Neural cell (in vitro differentiated cells): ENCODE results near the gene XRN1. TPM values are rescaled to one million over a fixed set of nuclear protein-coding genes. Genes with fewer than 3 reads are reported as not detected.
A peak's percentile ranks its signal among the peaks of the same experiment; 100 is the strongest.
"Not testable (repeated sequence)": the region's sequence is repeated elsewhere in the genome, so short reads cannot be mapped to it uniquely, and the experiment has no call there.

Source experiments
- H2AFZ ChIP-seq: fragments of 200-600, 300-800 bp; sonication (generic), shearing (Covaris generic); 2 replicates; pipeline ENCODE4 v1.6.0; 2014; ENCODE audit warnings: low read depth, mild to moderate bottlenecking, antibody characterized with exemption, low read length, moderate library complexity
- H3F3A ChIP-seq: fragments of 200-600 bp; shearing (Covaris generic); 2 replicates; pipeline ENCODE4 v1.6.1; 2016; ENCODE audit warnings: mild to moderate bottlenecking, moderate library complexity, mixed read lengths, antibody characterized with exemption, low read length; ENCODE audit not compliant: insufficient read depth, poor library complexity, severe bottlenecking
- H3K27ac ChIP-seq: fragments of 200-600, 300-800 bp; sonication (generic), shearing (Covaris generic); 2 replicates; pipeline ENCODE4 v1.5.1; 2014; ENCODE audit warnings: mild to moderate bottlenecking, low read length, moderate library complexity
- H3K27me3 ChIP-seq: fragments of 300-800, 200-600 bp; sonication (generic), shearing (Covaris generic); 2 replicates; pipeline ENCODE4 v1.6.0; 2014; ENCODE audit warnings: mild to moderate bottlenecking, low read depth, low read length, moderate library complexity; ENCODE audit not compliant: insufficient read depth
- H3K36me3 ChIP-seq: fragments of 300-800, 200-600 bp; sonication (generic), shearing (Covaris generic); 2 replicates; pipeline ENCODE4 v1.5.1; 2014; ENCODE audit warnings: mild to moderate bottlenecking, antibody characterized with exemption, low read length, moderate library complexity; ENCODE audit not compliant: insufficient read depth
- H3K4me2 ChIP-seq: fragments of 300-800, 200-600 bp; sonication (generic), shearing (Covaris generic); 2 replicates; pipeline ENCODE4 v1.6.0; 2014; ENCODE audit warnings: mild to moderate bottlenecking, low read length
- H3K4me3 ChIP-seq: fragments of 300-800, 200-600 bp; sonication (generic), shearing (Covaris generic); 2 replicates; pipeline ENCODE4 v1.5.1; 2014; ENCODE audit warnings: mild to moderate bottlenecking, low read length, moderate library complexity
- H3K79me2 ChIP-seq: fragments of 200-600 bp; shearing (Covaris generic); replicated peaks from 2 replicates; pipeline ENCODE4 v1.6.0; 2014; ENCODE audit warnings: mild to moderate bottlenecking, low read length, moderate library complexity; ENCODE audit not compliant: insufficient read depth
- H3K9ac ChIP-seq: fragments of 300-800, 200-600 bp; sonication (generic), shearing (Covaris generic); 2 replicates; pipeline ENCODE4 v1.6.1; 2016; ENCODE audit warnings: mild to moderate bottlenecking, low read length, mixed read lengths
- H3K9me2 ChIP-seq: fragments of 200-600 bp; shearing (Covaris generic); 2 replicates; pipeline ENCODE4 v1.6.1; 2016; ENCODE audit warnings: mild to moderate bottlenecking, low read length, mixed read lengths; ENCODE audit not compliant: insufficient read depth
- H3K9me3 ChIP-seq: fragments of 200-600, 300-800 bp; sonication (generic), shearing (Covaris generic); 2 replicates; pipeline ENCODE4 v1.6.1; 2016; ENCODE audit warnings: mild to moderate bottlenecking, mixed run types, low read length, moderate library complexity, mixed read lengths
- H4K20me1 ChIP-seq: fragments of 200-600 bp; shearing (Covaris generic); 2 replicates; pipeline ENCODE4 v1.6.1; 2016; ENCODE audit warnings: mild to moderate bottlenecking, mixed run types; ENCODE audit not compliant: insufficient read depth
- EP300 ChIP-seq: fragments of 450-650 bp; conservative IDR thresholded peaks from 2 replicates; pipeline ENCODE4 v1.6.1; 2014; ENCODE audit warnings: antibody characterized with exemption, mild to moderate bottlenecking, moderate library complexity; ENCODE audit not compliant: poor library complexity, severe bottlenecking
- EZH2 ChIP-seq: fragments of 200-600, 300-800 bp; shearing (Covaris generic), sonication (generic); IDR thresholded peaks from 2 replicates; pipeline ENCODE4 v1.6.1; 2014; ENCODE audit warnings: antibody characterized with exemption, low read length, borderline replicate concordance, mild to moderate bottlenecking; ENCODE audit not compliant: insufficient read depth, poor library complexity, severe bottlenecking
- MXI1 ChIP-seq: fragments of 450-650 bp; conservative IDR thresholded peaks from 2 replicates; pipeline ENCODE4 v1.6.1; 2014; ENCODE audit warnings: antibody characterized with exemption, mild to moderate bottlenecking; ENCODE audit not compliant: poor library complexity, severe bottlenecking
- POLR2AphosphoS5 ChIP-seq: IDR thresholded peaks from 2 replicates; pipeline ENCODE4 v1.6.1; 2012
- RAD21 ChIP-seq: fragments of 450-650 bp; conservative IDR thresholded peaks from 2 replicates; pipeline ENCODE4 v1.6.1; 2014; ENCODE audit warnings: antibody characterized with exemption, mild to moderate bottlenecking, moderate library complexity
- SMC3 ChIP-seq: fragments of 450-650 bp; conservative IDR thresholded peaks from 2 replicates; pipeline ENCODE4 v1.6.1; 2014; ENCODE audit warnings: antibody characterized with exemption, mild to moderate bottlenecking, moderate library complexity; ENCODE audit not compliant: poor library complexity
- TAF1 ChIP-seq: IDR thresholded peaks from 2 replicates; pipeline ENCODE4 v1.6.1; 2012; ENCODE audit warnings: low read depth
- polyA plus RNA-seq: library from polyadenylated mRNA; depleted of rRNA; stranded (reverse); fragments of >200 nt; gene quantifications from 2 replicates; pipeline ENCODE4 v1.2.3, GENCODE V29; 2014
- TF ChIP-seq, protein P1 (sequence below): fragments of 450-650 bp; IDR thresholded peaks from 2 replicates; pipeline ENCODE4 v1.5.1; 2014; ENCODE audit warnings: antibody characterized with exemption, mild to moderate bottlenecking, moderate library complexity; ENCODE audit not compliant: poor library complexity, severe bottlenecking
- TF ChIP-seq, protein P2 (sequence below): IDR thresholded peaks from 2 replicates; pipeline ENCODE4 v1.6.1; 2012; ENCODE audit warnings: borderline replicate concordance

XRN1 gene
- polyA plus RNA-seq, 1 donor from 2014 or later = 21.1 TPM

DNA sequence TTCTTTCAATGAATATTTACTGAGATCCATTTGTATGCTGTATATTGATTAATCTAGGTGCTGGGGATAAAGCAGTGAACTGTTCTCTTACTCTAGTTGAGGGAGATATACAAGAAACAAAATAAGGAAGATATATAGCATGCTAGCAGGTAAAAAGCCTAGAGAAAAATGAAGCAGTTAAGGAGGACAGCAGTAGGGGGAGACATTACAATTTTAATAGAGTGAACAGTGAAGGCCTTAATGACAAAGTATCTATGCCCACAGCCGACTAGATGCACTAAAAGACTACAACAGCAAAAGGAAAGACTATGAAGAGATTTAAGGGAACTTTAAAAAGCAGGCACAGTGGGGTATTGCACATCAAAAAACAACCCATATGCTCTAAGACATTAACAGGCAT lies 81.4 kb downstream of the XRN1 start:
- no peak overlapping the region for H3K27ac ChIP-seq
- no peak overlapping the region for H2AFZ ChIP-seq
- no peaks in the 10 kb centered on the region for H3K36me3 ChIP-seq
- no peak overlapping the region for H3K4me2 ChIP-seq
- H3K27me3 ChIP-seq = no peaks in the 10 kb centered on the region
- H3K9ac ChIP-seq = no peak overlapping the region
- H3K79me2 ChIP-seq = no peaks in the 10 kb centered on the region
- no peak overlapping the region for H3K4me3 ChIP-seq
- H4K20me1 ChIP-seq = no peaks in the 10 kb centered on the region
- TF ChIP-seq RAD21 (peak; percentile 22), TAF1 (no peak)
- TF ChIP-seq, protein P1, sequence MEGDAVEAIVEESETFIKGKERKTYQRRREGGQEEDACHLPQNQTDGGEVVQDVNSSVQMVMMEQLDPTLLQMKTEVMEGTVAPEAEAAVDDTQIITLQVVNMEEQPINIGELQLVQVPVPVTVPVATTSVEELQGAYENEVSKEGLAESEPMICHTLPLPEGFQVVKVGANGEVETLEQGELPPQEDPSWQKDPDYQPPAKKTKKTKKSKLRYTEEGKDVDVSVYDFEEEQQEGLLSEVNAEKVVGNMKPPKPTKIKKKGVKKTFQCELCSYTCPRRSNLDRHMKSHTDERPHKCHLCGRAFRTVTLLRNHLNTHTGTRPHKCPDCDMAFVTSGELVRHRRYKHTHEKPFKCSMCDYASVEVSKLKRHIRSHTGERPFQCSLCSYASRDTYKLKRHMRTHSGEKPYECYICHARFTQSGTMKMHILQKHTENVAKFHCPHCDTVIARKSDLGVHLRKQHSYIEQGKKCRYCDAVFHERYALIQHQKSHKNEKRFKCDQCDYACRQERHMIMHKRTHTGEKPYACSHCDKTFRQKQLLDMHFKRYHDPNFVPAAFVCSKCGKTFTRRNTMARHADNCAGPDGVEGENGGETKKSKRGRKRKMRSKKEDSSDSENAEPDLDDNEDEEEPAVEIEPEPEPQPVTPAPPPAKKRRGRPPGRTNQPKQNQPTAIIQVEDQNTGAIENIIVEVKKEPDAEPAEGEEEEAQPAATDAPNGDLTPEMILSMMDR = peak; percentile 45
- no peaks in the 10 kb centered on the region for H3K9me2 ChIP-seq
- no peaks in the 10 kb centered on the region for H3K9me3 ChIP-seq
- no peaks in the 10 kb centered on the region for H3F3A ChIP-seq

DNA sequence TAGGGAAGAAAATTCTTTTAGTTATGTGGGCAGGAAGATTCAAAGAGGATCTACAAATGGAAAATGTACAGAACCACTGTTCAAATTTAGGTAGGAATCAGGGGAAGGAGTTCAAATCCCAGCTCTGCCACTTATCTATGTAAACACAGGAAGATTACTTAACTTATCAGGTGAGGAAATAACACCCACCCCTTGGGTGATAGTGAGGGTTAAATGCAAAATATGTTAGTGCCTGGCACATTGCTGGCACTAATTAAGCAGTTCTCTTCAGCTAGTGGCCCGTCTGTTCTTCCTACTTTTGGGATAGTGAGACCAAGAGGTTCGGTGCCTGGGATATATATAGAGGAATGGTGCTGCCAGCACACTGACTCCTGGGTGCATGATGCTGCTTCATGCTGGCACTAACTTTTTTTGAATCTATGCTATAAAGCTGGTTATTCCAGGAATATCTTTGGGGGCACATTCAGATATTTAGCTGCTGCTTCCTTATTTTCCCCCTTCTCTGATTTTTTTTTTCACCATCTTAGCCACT lies 83.8 kb downstream of the XRN1 start:
- TF ChIP-seq EZH2 (no peak), EP300 (no peak), POLR2AphosphoS5 (no peak), MXI1 (no peak), TAF1 (no peak), SMC3 (no peak), RAD21 (no peak)
- TF ChIP-seq, protein P2, sequence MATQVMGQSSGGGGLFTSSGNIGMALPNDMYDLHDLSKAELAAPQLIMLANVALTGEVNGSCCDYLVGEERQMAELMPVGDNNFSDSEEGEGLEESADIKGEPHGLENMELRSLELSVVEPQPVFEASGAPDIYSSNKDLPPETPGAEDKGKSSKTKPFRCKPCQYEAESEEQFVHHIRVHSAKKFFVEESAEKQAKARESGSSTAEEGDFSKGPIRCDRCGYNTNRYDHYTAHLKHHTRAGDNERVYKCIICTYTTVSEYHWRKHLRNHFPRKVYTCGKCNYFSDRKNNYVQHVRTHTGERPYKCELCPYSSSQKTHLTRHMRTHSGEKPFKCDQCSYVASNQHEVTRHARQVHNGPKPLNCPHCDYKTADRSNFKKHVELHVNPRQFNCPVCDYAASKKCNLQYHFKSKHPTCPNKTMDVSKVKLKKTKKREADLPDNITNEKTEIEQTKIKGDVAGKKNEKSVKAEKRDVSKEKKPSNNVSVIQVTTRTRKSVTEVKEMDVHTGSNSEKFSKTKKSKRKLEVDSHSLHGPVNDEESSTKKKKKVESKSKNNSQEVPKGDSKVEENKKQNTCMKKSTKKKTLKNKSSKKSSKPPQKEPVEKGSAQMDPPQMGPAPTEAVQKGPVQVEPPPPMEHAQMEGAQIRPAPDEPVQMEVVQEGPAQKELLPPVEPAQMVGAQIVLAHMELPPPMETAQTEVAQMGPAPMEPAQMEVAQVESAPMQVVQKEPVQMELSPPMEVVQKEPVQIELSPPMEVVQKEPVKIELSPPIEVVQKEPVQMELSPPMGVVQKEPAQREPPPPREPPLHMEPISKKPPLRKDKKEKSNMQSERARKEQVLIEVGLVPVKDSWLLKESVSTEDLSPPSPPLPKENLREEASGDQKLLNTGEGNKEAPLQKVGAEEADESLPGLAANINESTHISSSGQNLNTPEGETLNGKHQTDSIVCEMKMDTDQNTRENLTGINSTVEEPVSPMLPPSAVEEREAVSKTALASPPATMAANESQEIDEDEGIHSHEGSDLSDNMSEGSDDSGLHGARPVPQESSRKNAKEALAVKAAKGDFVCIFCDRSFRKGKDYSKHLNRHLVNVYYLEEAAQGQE = no peak
- TF ChIP-seq, protein P1 = no peak
- Histone ChIP-seq H3K79me2 (no peaks in the 10 kb centered on the region), H3K9me2 (no peaks in the 10 kb centered on the region), H3K9me3 (no peaks in the 10 kb centered on the region), H3K27ac (no peak overlapping the region), H3K9ac (no peak overlapping the region), H2AFZ (no peak overlapping the region), H3K4me3 (no peak overlapping the region), H3K4me2 (no peak overlapping the region), H4K20me1 (no peaks in the 10 kb centered on the region), H3K36me3 (no peaks in the 10 kb centered on the region), H3F3A (no peaks in the 10 kb centered on the region), H3K27me3 (no peaks in the 10 kb centered on the region)

DNA sequence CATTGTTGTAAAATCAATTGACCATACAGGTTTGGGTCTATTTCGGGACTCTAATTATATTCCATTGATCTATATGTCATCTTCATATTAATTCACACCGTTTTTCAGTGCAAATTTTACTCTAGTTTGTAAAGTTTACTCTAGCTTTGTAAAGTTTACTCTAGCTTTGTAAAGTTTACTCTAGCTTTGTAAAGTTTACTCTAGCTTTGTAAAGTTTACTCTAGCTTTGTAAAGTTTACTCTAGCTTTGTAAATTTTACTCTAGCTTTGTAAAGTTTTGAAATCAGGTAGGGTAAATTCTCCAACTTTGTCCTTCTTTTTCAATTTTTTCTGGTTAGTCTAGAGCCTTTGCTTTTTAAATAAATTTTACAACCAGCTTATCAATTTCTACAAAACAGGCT lies 84.4 kb downstream of the XRN1 start:
- H3K4me2 ChIP-seq = not testable (repeated sequence)

More for the DNA sequence above, 84.4 kb downstream of the XRN1 start:
- not testable (repeated sequence) for H4K20me1 ChIP-seq, H3K27ac ChIP-seq, H3F3A ChIP-seq, H3K27me3 ChIP-seq, H3K9me3 ChIP-seq, H3K36me3 ChIP-seq, H3K79me2 ChIP-seq, H2AFZ ChIP-seq, H3K9ac ChIP-seq, H3K9me2 ChIP-seq, H3K4me3 ChIP-seq
